OCI-LY7 (cell line): ENCODE measurements around the gene MYMK. TPM values are rescaled to one million over a fixed set of nuclear protein-coding genes. Genes with fewer than 3 reads are reported as not detected.

Experiments
- BruUV-seq: library from RNA; stranded (reverse); fragments of 400-500 nt; replicated peaks from 2 replicates; lab custom pipeline; 2021; lab: Mats Ljungman, UMichigan
- CTCF ChIA-PET: fragments of 300-600 bp; sonication (Branson Sonifier 250); formaldehyde crosslinking; loops from one replicate; lab custom pipeline; 2022; ENCODE audit warnings: antibody characterized with exemption; ENCODE audit not compliant: unreplicated experiment; lab: Charles Lee
- POLR2A ChIA-PET: fragments of 300-600 bp; sonication (Branson Sonifier 250); formaldehyde crosslinking; loops from one replicate; lab custom pipeline; 2022; ENCODE audit warnings: antibody characterized with exemption; lab: Charles Lee
- DNase-seq: peaks from one replicate; pipeline ENCODE4 v3.0.0-alpha.2; 2015; ENCODE audit warnings: low spot score
- H2AFZ ChIP-seq: fragments of 200-600 bp; sonication (generic), shearing (Covaris generic); 2 replicates; pipeline ENCODE4 v1.6.1; 2014; ENCODE audit warnings: mild to moderate bottlenecking, antibody characterized with exemption, low read length, moderate library complexity
- H3K27ac ChIP-seq: fragments of 200-600 bp; sonication (generic); 2 replicates; pipeline ENCODE4 v1.5.1; 2014; ENCODE audit warnings: mixed run types, low read depth, mild to moderate bottlenecking, moderate library complexity, low read length, inconsistent platforms; ENCODE audit not compliant: poor library complexity, severe bottlenecking
- H3K36me3 ChIP-seq: fragments of 200-600 bp; sonication (generic); 2 replicates; pipeline ENCODE4 v1.6.1; 2014; ENCODE audit warnings: mild to moderate bottlenecking, antibody characterized with exemption, low read length, moderate library complexity, mixed read lengths; ENCODE audit not compliant: insufficient read depth
- H3K4me1 ChIP-seq: fragments of 200-600 bp; sonication (generic); 2 replicates; pipeline ENCODE4 v1.5.1; 2014; ENCODE audit warnings: mild to moderate bottlenecking, low read length; ENCODE audit not compliant: insufficient read depth, poor library complexity, severe bottlenecking
- H3K4me2 ChIP-seq: fragments of 200-600 bp; sonication (generic); 2 replicates; pipeline ENCODE4 v1.6.1; 2014; ENCODE audit warnings: mild to moderate bottlenecking, low read length
- H3K4me3 ChIP-seq: fragments of 200-600 bp; sonication (generic); 2 replicates; pipeline ENCODE4 v1.5.1; 2014; ENCODE audit warnings: mild to moderate bottlenecking, low read depth, low read length; ENCODE audit not compliant: poor library complexity, severe bottlenecking
- H3K79me2 ChIP-seq: fragments of 200-600 bp; sonication (generic); 2 replicates; pipeline ENCODE4 v1.6.1; 2016; ENCODE audit warnings: low read depth, mild to moderate bottlenecking, low read length, moderate library complexity, mixed read lengths; ENCODE audit not compliant: insufficient read depth
- H3K9me2 ChIP-seq: fragments of 200-600 bp; sonication (generic); 2 replicates; pipeline ENCODE4 v1.6.1; 2016; ENCODE audit warnings: mild to moderate bottlenecking, low read length, mixed read lengths; ENCODE audit not compliant: insufficient read depth
- H3K9me3 ChIP-seq: fragments of 200-600 bp; sonication (generic); 2 replicates; pipeline ENCODE4 v1.6.1; 2014; ENCODE audit warnings: mild to moderate bottlenecking, mixed run types, low read length, mixed read lengths
- H4K20me1 ChIP-seq: fragments of 200-600 bp; sonication (generic); 2 replicates; pipeline ENCODE4 v1.6.1; 2014; ENCODE audit warnings: mild to moderate bottlenecking, antibody characterized with exemption, low read length, moderate library complexity, mixed read lengths; ENCODE audit not compliant: insufficient read depth
- EZH2phosphoT487 ChIP-seq: fragments of 200-600 bp; sonication (generic); IDR thresholded peaks from 2 replicates; pipeline ENCODE4 v1.6.1; 2018; ENCODE audit warnings: low read depth, borderline replicate concordance, mild to moderate bottlenecking, mixed run types, antibody characterized with exemption, low read length, moderate library complexity, mixed read lengths
- intact Hi-C: fragments of 100-400 bp; cut with micrococcal nuclease; formaldehyde crosslinking; loops from one replicate; pipeline ENCODE4 v1.10.0; 2022; ENCODE audit not compliant: unreplicated experiment
- total RNA-seq, 2 experiments: library from RNA; depleted of rRNA in 1 of 2; stranded (reverse); fragments of >200 nt in 1 of 2; shearing (Covaris generic) in 1 of 2; gene quantifications; 2 replicates each; pipeline ENCODE4 v1.2.3, GENCODE V29; 2014 to 2022
- TF ChIP-seq, protein P1 (sequence below): fragments of 200-600 bp; sonication (generic); conservative IDR thresholded peaks from 2 replicates; pipeline ENCODE4 v1.5.1; 2014; ENCODE audit warnings: mild to moderate bottlenecking, antibody characterized with exemption, low read length, moderate library complexity, mixed read lengths

The MYMK gene
- total RNA-seq, 2 experiments from 2014 or later = not detected

DNA sequence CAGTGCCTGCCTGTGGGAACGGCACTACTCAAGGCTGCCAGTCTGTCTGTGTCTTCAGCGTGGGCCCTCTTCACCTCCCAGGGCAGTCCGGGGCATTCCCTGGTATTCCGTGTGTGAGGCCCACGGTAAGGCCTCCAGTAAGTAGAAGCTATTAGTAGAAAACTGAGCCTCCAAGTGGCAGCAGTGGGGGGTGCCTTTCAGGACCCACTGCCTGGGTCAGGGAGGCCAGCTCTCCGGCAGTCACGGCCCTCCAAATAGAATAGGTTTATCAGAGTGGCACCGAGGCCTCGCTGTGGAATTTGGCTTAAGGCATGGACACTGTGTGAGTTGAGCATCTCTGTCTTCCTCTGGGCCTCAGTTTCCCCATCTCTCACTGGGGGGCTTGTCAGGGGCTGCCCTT, 32.8 kb upstream of the MYMK start:
- H3K27ac ChIP-seq = peak overlapping the region; percentile 70
- no peaks in the 10 kb centered on the region for H3K9me2 ChIP-seq
- H4K20me1 ChIP-seq = no peaks in the 10 kb centered on the region
- intact Hi-C loops = no loop called here
- H3K4me1 ChIP-seq = peaks cover 36% of the 10 kb centered on the region
- BruUV-seq = no TSS peak
- H3K36me3 ChIP-seq = no peaks in the 10 kb centered on the region
- POLR2A ChIA-PET = interaction anchor here (1.3 kb wide), 1 partner anchor 146 kb away, joined by 3 read pairs; no protein-coding TSS in a partner anchor
- TF ChIP-seq, protein P1, sequence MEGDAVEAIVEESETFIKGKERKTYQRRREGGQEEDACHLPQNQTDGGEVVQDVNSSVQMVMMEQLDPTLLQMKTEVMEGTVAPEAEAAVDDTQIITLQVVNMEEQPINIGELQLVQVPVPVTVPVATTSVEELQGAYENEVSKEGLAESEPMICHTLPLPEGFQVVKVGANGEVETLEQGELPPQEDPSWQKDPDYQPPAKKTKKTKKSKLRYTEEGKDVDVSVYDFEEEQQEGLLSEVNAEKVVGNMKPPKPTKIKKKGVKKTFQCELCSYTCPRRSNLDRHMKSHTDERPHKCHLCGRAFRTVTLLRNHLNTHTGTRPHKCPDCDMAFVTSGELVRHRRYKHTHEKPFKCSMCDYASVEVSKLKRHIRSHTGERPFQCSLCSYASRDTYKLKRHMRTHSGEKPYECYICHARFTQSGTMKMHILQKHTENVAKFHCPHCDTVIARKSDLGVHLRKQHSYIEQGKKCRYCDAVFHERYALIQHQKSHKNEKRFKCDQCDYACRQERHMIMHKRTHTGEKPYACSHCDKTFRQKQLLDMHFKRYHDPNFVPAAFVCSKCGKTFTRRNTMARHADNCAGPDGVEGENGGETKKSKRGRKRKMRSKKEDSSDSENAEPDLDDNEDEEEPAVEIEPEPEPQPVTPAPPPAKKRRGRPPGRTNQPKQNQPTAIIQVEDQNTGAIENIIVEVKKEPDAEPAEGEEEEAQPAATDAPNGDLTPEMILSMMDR = no peak
- TF ChIP-seq EZH2phosphoT487 = no peak
- CTCF ChIA-PET = interaction anchor here (0.6 kb wide), 1 partner anchor 223 kb away, joined by 4 read pairs; no protein-coding TSS in a partner anchor
- H3K79me2 ChIP-seq = no peaks in the 10 kb centered on the region
- H3K4me2 ChIP-seq = peak overlapping the region; percentile 65
- H3K9me3 ChIP-seq = no peaks in the 10 kb centered on the region
- peak overlapping the region; percentile 65; the same call in 1 of the 2 replicates for H2AFZ ChIP-seq
- peak overlapping the region; percentile 36 for H3K4me3 ChIP-seq
- no peak for DNase-seq

DNA sequence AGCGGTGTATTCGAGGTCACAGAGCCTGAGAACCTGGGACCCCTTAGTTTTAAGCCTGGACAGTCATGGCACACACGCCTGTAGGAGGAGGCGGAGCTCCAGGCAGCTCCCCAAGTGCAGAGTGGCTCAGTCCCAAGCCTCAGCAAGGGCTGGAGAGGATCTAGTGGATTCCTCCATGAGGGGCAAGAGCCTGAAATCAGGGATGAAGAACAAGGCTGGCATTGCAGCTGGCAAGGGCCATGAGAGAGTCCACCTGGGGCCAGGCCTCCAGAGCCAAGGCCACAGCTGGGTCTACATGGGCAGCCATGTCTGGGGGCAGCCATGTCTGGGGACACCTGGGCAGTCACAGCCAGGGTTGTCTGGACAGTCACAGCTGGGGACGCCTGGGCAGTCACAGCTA, 31.6 kb upstream of the MYMK start:
- Histone ChIP-seq H3K9me2 (no peaks in the 10 kb centered on the region), H3K4me3 (no peak overlapping the region), H3K36me3 (no peaks in the 10 kb centered on the region), H2AFZ (no peak overlapping the region), H3K79me2 (no peaks in the 10 kb centered on the region), H3K27ac (no peak overlapping the region), H3K4me1 (peaks cover 36% of the 10 kb centered on the region), H3K4me2 (no peak overlapping the region), H4K20me1 (no peaks in the 10 kb centered on the region), H3K9me3 (no peaks in the 10 kb centered on the region)
- CTCF ChIA-PET = interaction anchor here (0.9 kb wide), 1 partner anchor 57 kb away, joined by 4 read pairs; no protein-coding TSS in a partner anchor
- intact Hi-C loops = no loop called here
- POLR2A ChIA-PET = no interaction called here
- no TSS peak for BruUV-seq
- no peak for TF ChIP-seq EZH2phosphoT487
- TF ChIP-seq, protein P1 = no peak
- no peak for DNase-seq

DNA sequence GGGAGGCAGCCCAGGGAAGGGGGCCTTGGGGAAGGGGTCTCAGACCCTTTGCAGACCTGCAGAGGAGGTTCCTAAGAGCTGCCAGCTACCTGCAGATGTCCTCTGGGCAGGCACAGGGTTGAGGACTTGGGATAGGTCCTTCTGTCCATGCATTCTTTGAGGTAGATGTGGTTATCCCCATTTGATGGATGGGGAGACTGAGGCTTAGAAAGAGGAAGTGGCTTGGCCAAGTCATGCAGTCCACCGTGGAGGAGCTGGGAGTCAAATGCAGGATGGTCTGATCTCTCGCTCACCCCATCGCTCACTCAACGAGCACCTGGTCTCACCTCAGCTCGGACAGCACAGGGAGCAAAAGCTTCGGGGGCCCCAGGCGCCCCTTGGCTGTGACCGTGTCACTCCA, 30.0 kb upstream of the MYMK start:
- POLR2A ChIA-PET = no interaction called here
- H4K20me1 ChIP-seq = no peaks in the 10 kb centered on the region
- H3K79me2 ChIP-seq = no peaks in the 10 kb centered on the region
- no peaks in the 10 kb centered on the region for H3K36me3 ChIP-seq
- CTCF ChIA-PET = no interaction called here
- no peak for TF ChIP-seq EZH2phosphoT487
- TF ChIP-seq, protein P1 = no peak
- H3K9me2 ChIP-seq = no peaks in the 10 kb centered on the region
- no peak overlapping the region for H2AFZ ChIP-seq
- H3K4me3 ChIP-seq = no peak overlapping the region
- H3K4me1 ChIP-seq = peaks cover 36% of the 10 kb centered on the region
- no peak overlapping the region for H3K27ac ChIP-seq
- DNase-seq = no peak
- no TSS peak for BruUV-seq
- intact Hi-C loops = no loop called here
- no peaks in the 10 kb centered on the region for H3K9me3 ChIP-seq
- H3K4me2 ChIP-seq = no peak overlapping the region
